Measurements from ENCODE around the gene VAT1. TPM values are rescaled to one million over a fixed set of nuclear protein-coding genes. Genes with fewer than 3 reads are reported as not detected.
A peak's percentile ranks its signal among the peaks of the same experiment; 100 is the strongest.

VAT1 gene
- total and polyA plus RNA-seq, 9 of the 15 experiments (the other 6 are each of a cell fraction or from before 2014, with no cell fraction given) = 29.4 to 153 (median 66.7) TPM

DNA sequence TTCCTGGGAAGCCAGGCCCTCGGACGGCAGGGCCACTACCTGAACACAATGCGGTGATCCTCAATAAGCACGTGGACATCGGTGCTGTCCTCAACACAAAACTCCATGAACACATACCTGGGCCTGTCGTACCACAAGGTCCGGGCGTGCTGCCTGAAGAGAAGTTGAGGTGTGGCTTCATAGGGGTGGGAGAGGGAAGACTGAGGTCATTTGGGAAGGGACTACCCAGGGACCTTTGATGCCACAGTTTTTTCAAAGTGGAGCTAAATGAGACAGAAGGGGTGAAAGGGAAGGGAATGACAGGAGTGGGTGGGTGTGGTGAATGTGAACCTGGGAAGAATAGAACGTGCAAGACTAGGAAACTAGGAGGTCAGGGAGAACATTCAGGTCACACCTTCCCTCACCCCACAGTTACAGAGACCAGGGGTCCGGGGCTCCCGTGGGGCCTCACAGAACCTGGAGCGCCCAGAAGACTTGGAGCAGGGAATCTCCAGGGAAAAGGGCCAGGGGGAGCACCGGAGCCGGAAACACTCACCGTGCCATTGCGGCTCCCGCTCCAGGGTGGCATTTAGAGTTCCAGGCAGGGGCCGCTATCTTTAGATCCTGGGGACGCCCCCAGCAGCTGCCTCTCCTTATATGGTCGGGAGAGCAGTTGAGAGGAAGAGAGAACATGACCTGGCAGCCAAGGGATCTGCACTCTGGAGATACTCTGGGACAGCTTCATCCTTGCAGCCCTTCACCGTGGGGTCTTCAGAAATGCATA is 42.5 kb downstream of the VAT1 start, which contains the start of gene PTGES3L (continued):
- TF ChIP-seq TOE1 (IDR thresholded peaks at IDR 0.05; ENCODE audit: borderline replicate concordance) (0 out of 2 replicates have a peak, but pooled peaks have one; percentile 33), TOE1 (CRISPR knock-in tag; IDR thresholded peaks at IDR 0.05; ENCODE audit: borderline replicate concordance, low read depth) (no peak), YBX1 (IDR thresholded peaks at IDR 0.05) (no peak), MCM2 (IDR thresholded peaks at IDR 0.05; ENCODE audit: low read depth) (no peak), MEF2A (IDR thresholded peaks at IDR 0.05; ENCODE audit: control insufficient read depth, low read depth, low read length) (no peak), NFYB (IDR thresholded peaks at IDR 0.05; ENCODE audit: extremely low read depth, insufficient read length) (no peak), GATA2 (CRISPR knock-in tag; IDR thresholded peaks at IDR 0.05) (no peak), ZNF561 (CRISPR knock-in tag; conservative IDR thresholded peaks at IDR 0.05) (no peak), GTF3C2 (IDR thresholded peaks at IDR 0.05; ENCODE audit: borderline replicate concordance, extremely low read depth, insufficient read length) (no peak), KLF16 (IDR thresholded peaks at IDR 0.05) (no peak), ZKSCAN3 (CRISPR knock-in tag; IDR thresholded peaks at IDR 0.05) (no peak), XRCC5 (IDR thresholded peaks at IDR 0.05; ENCODE audit: low read depth, low read length) (no peak; the same call in 1 of the 2 replicates), SP2 (IDR thresholded peaks at IDR 0.05; ENCODE audit: extremely low read depth, low read depth, low read length, poor library complexity, severe bottlenecking) (no peak), MXI1 (IDR thresholded peaks at IDR 0.05; ENCODE audit: low read depth, low read length) (no peak), TEAD1 (CRISPR knock-in tag; IDR thresholded peaks at IDR 0.05) (no peak), CTCFL (IDR thresholded peaks at IDR 0.05; ENCODE audit: borderline replicate concordance, insufficient read depth, low read depth, low read length, poor library complexity, severe bottlenecking) (no peak)
- TF ChIP-seq, protein P1, sequence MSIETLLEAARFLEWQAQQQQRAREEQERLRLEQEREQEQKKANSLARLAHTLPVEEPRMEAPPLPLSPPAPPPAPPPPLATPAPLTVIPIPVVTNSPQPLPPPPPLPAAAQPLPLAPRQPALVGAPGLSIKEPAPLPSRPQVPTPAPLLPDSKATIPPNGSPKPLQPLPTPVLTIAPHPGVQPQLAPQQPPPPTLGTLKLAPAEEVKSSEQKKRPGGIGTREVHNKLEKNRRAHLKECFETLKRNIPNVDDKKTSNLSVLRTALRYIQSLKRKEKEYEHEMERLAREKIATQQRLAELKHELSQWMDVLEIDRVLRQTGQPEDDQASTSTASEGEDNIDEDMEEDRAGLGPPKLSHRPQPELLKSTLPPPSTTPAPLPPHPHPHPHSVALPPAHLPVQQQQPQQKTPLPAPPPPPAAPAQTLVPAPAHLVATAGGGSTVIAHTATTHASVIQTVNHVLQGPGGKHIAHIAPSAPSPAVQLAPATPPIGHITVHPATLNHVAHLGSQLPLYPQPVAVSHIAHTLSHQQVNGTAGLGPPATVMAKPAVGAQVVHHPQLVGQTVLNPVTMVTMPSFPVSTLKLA (conservative IDR thresholded peaks at IDR 0.05) = peak in 1 of 2 experiments; percentile 54; a peak in 2 of 4 replicates
- TF ChIP-seq, protein P2, sequence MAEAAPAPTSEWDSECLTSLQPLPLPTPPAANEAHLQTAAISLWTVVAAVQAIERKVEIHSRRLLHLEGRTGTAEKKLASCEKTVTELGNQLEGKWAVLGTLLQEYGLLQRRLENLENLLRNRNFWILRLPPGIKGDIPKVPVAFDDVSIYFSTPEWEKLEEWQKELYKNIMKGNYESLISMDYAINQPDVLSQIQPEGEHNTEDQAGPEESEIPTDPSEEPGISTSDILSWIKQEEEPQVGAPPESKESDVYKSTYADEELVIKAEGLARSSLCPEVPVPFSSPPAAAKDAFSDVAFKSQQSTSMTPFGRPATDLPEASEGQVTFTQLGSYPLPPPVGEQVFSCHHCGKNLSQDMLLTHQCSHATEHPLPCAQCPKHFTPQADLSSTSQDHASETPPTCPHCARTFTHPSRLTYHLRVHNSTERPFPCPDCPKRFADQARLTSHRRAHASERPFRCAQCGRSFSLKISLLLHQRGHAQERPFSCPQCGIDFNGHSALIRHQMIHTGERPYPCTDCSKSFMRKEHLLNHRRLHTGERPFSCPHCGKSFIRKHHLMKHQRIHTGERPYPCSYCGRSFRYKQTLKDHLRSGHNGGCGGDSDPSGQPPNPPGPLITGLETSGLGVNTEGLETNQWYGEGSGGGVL (CRISPR knock-in tag; IDR thresholded peaks at IDR 0.05) = no peak

All from K562 (cell line).